Embryonic facial prominence (tissue), 1 donor: Measurements from ENCODE around the gene NDUFS8.
A peak's percentile ranks its signal among the peaks of the same experiment; 100 is the strongest.

Source experiments
- DNase-seq: peaks from one replicate; pipeline ENCODE4 v3.0.0-alpha.2; 2016; ENCODE audit errors: extremely low spot score

Gene NDUFS8

GRCh38 chr11:68002938-68003845 lies 27.3 kb upstream of the NDUFS8 start:
- no peak for DNase-seq

- DNase-seq: no peak
These were observed 26.5 kb upstream of the NDUFS8 start, which contains the start of gene UNC93B1 for GRCh38 chr11:68003846-68004550. Gene UNC93B1 (minus strand): TSS chr11:68004097. CDS start chr11:68004043, 54 bp downstream.

GRCh38 chr11:68004551-68005335 lies 25.7 kb upstream of the NDUFS8 start:
- DNase-seq: no peak

- no peak for DNase-seq
These were observed 23.8 kb upstream of the NDUFS8 start for GRCh38 chr11:68006606-68007166.

- DNase-seq: no peak
These were observed 22.7 kb upstream of the NDUFS8 start for GRCh38 chr11:68007498-68008380.

GRCh38 chr11:68008381-68009337 lies 21.8 kb upstream of the NDUFS8 start:
- DNase-seq: no peak

- DNase-seq: no peak
These were observed 20.9 kb upstream of the NDUFS8 start for GRCh38 chr11:68009391-68010089.

GRCh38 chr11:68010090-68011041 lies 20.1 kb upstream of the NDUFS8 start, which contains the start of gene ALDH3B1:
Gene ALDH3B1 (plus strand): TSS chr11:68010327. CDS start chr11:68015298, 4,971 bp downstream.
- no peak for DNase-seq

GRCh38 chr11:68011051-68011943 lies 19.2 kb upstream of the NDUFS8 start:
- no peak for DNase-seq

- no peak for DNase-seq
These were observed 18.2 kb upstream of the NDUFS8 start for GRCh38 chr11:68012044-68012842.

- DNase-seq: peak; percentile 66
These were observed 17.5 kb upstream of the NDUFS8 start for GRCh38 chr11:68012843-68013610.

- DNase-seq: no peak
These were observed 16.8 kb upstream of the NDUFS8 start for GRCh38 chr11:68013611-68014156.

- no peak for DNase-seq
These were observed 16.1 kb upstream of the NDUFS8 start for GRCh38 chr11:68014157-68014946.

- DNase-seq: no peak
These were observed 15.5 kb upstream of the NDUFS8 start for GRCh38 chr11:68014947-68015447.
